AG09309 (cell line): Measurements from ENCODE around the gene CNN1.
"Not testable (repeated sequence)": the region's sequence is repeated elsewhere in the genome, so short reads cannot be mapped to it uniquely, and the experiment has no call there.

Experiments
- DNase-seq: peaks from one replicate; pipeline ENCODE4 v3.0.0-alpha.2; 2010; ENCODE audit warnings: low read depth
- H3K4me3 ChIP-seq: 2 replicates; pipeline ENCODE4 v1.5.1; 2011; ENCODE audit warnings: mild to moderate bottlenecking, low read depth, low read length, moderate library complexity; ENCODE audit not compliant: control insufficient read depth
- CTCF ChIP-seq: IDR thresholded peaks from 2 replicates; pipeline ENCODE4 v1.5.1; 2011; ENCODE audit warnings: mild to moderate bottlenecking, low read depth, low read length, inconsistent platforms; ENCODE audit not compliant: insufficient read depth, control insufficient read depth; ENCODE audit errors: missing control alignments

Gene CNN1

GRCh38 chr19:11594084-11594483 lies 55.4 kb downstream of the CNN1 start:
- H3K4me3 ChIP-seq = no peak overlapping the region
- DNase-seq = no peak
- TF ChIP-seq CTCF = no peak

- H3K4me3 ChIP-seq = no peak overlapping the region
- TF ChIP-seq CTCF = no peak
- DNase-seq = no peak
Observed at GRCh38 chr19:11596156-11596555, 57.5 kb downstream of the CNN1 start.

GRCh38 chr19:11597202-11598102 lies 58.8 kb downstream of the CNN1 start, which contains the start of gene ZNF627:
ZNF627 (plus strand) TSS chr19:11597483; CDS start chr19:11597628, 145 bp downstream.
- H3K4me3 ChIP-seq = peak within 1 kb of the TSS; percentile 98
- DNase-seq = peak; percentile 92
- TF ChIP-seq CTCF = peak; percentile 7

- no peak for DNase-seq
- no peak for TF ChIP-seq CTCF
- peak overlapping the region; percentile 98 for H3K4me3 ChIP-seq
Observed at GRCh38 chr19:11598103-11598483, 59.4 kb downstream of the CNN1 start.

GRCh38 chr19:11598746-11599145 lies 60.1 kb downstream of the CNN1 start:
- H3K4me3 ChIP-seq = no peak overlapping the region
- no peak for DNase-seq
- TF ChIP-seq CTCF = no peak

- not testable (repeated sequence) for DNase-seq, H3K4me3 ChIP-seq
Observed at GRCh38 chr19:11599704-11600103, 61.1 kb downstream of the CNN1 start.
